Spleen (tissue), 11 donors: ENCODE data around the gene UBE2U. TPM values are rescaled to one million over a fixed set of nuclear protein-coding genes. Genes with fewer than 3 reads are reported as not detected.

Source experiments
- DNase-seq: peaks from one replicate; pipeline ENCODE4 v3.0.0-alpha.2; 2020
- H3K27ac ChIP-seq, 8 donors: fragments of 200-600 bp; sonication (generic) in 7 of 8; 1 replicate in 4 of 8; 2 replicates in 4 of 8; pipeline versions ENCODE4 v1.5.0 to v1.8.0; 2016 to 2021; ENCODE audit warnings: inconsistent platforms in 4 of 8, mild to moderate bottlenecking in 4 of 8, moderate library complexity in 1 of 8
- H3K27me3 ChIP-seq, 7 donors: fragments of 200-600 bp; sonication (generic) in 6 of 7; replicated peaks in 1 of 7; 1 replicate in 4 of 7; 2 replicates in 3 of 7; pipeline versions ENCODE4 v1.5.0 to v1.8.0; 2016 to 2021; ENCODE audit warnings: inconsistent platforms in 3 of 7, mild to moderate bottlenecking in 1 of 7
- H3K36me3 ChIP-seq, 6 donors: fragments of 200-600 bp; sonication (generic) in 5 of 6; 1 replicate in 4 of 6; 2 replicates in 2 of 6; pipeline versions ENCODE4 v1.5.0 to v1.8.0; 2016 to 2021; ENCODE audit warnings: inconsistent platforms in 2 of 6
- H3K4me1 ChIP-seq, 6 donors: fragments of 200-600 bp; sonication (generic) in 5 of 6; 1 replicate in 3 of 6; 2 replicates in 3 of 6; pipeline versions ENCODE4 v1.5.0 to v1.8.0; 2016 to 2021; ENCODE audit warnings: inconsistent platforms in 3 of 6
- H3K4me3 ChIP-seq, 8 donors: fragments of 200-600 bp; sonication (generic) in 7 of 8; 1 replicate in 4 of 8; 2 replicates in 4 of 8; pipeline versions ENCODE4 v1.5.0 to v1.8.0; 2016 to 2021; ENCODE audit warnings: inconsistent platforms in 4 of 8, mild to moderate bottlenecking in 4 of 8, moderate library complexity in 2 of 8
- H3K9me3 ChIP-seq, 8 donors: fragments of 200-600 bp; sonication (generic) in 7 of 8; 1 replicate in 4 of 8; 2 replicates in 4 of 8; pipeline versions ENCODE4 v1.5.0 to v1.8.0; 2016 to 2021; ENCODE audit warnings: inconsistent platforms in 4 of 8
- CTCF ChIP-seq, 11 experiments: fragments of 200-600 bp in 7 of 11; fragments of 450-650 bp in 4 of 11; sonication (generic) in 4 of 11; IDR thresholded peaks in 8 of 11; conservative IDR thresholded peaks in 3 of 11; 1 replicate in 7 of 11; 2 replicates in 4 of 11; pipeline versions ENCODE4 v1.4.0 to v1.8.0; 2016 to 2021; ENCODE audit warnings: antibody characterized with exemption in 11 of 11, inconsistent platforms in 4 of 11, mild to moderate bottlenecking in 1 of 11
- POLR2A ChIP-seq, 3 donors: fragments of 450-650 bp; IDR thresholded peaks; one replicate each; pipeline ENCODE4 v1.5.1; 2017; ENCODE audit warnings: antibody characterized with exemption in 3 of 3, mild to moderate bottlenecking in 1 of 3
- POLR2AphosphoS5 ChIP-seq, 3 donors: sonication (generic); formaldehyde crosslinking; IDR thresholded peaks; one replicate each; pipeline ENCODE4 v1.5.1; 2017; ENCODE audit warnings: antibody characterized with exemption in 3 of 3
- WGBS, 5 donors: extraction: QIAGEN DNeasy Blood & Tissue Kit in 3 of 5; methylation state at CpG; one replicate each; pipeline versions ENCODE4 v1.1.5 to v1.1.7; 2013 to 2018; 5-methylcytosine and 5-hydroxymethylcytosine counted together
- intact Hi-C: fragments of 100-400 bp; cut with DNase I; formaldehyde crosslinking; loops from one replicate; pipeline ENCODE4 v1.15.0; 2023; ENCODE audit warnings: low total_unique reads
- polyA plus RNA-seq, 3 donors: library from polyadenylated mRNA; stranded (reverse); fragments of 200-250 nt; gene quantifications; one replicate each; pipeline ENCODE4 v1.2.1, GENCODE V29; 2013
- total RNA-seq, 7 donors: library from RNA; depleted of rRNA in 3 of 7; stranded (reverse); fragments of >200 nt in 3 of 7; fragmentation: NEBNext Ultra II Directional in 4 of 7; extraction: Animal tissue kit (Norgen Biotek cat#: 25700) in 4 of 7; gene quantifications; one replicate each; pipeline versions ENCODE4 v1.1.0 to v1.2.1, GENCODE V29; 2016 to 2021
- donor health status: healthy with polysubstance abuse.
- donor health status: DM: no; HTN: no; CAD: no; lungs with moderate emphysema.
- donor health status: DM: no; HTN: no; CAD: no.
- donor health status: Bipolar disorder and iron deficiency.
- donor health status: healthy.
- donor health status: DM: no; HTN: no; CAD: no.
- donor health status: DM: yes; HTN: yes; CAD: no.

Gene UBE2U
- total and polyA plus RNA-seq, 10 donors, result not detected

- no peak overlapping the region for H3K4me3 ChIP-seq
- DNase-seq, result no peak
- peaks cover 0 to 12% (median 0%) of the 10 kb centered on the region in 7 donors for H3K27me3 ChIP-seq
- no peaks in the 10 kb centered on the region for H3K4me1 ChIP-seq
- peaks cover 0 to 5% (median 0%) of the 10 kb centered on the region in 8 donors for H3K9me3 ChIP-seq
- H3K36me3 ChIP-seq, result no peaks in the 10 kb centered on the region
- TF ChIP-seq POLR2AphosphoS5 (IDR thresholded peaks at IDR 0.05) (no peak), CTCF (IDR thresholded peaks at IDR 0.05 in 8 of 11, conservative IDR thresholded peaks at IDR 0.05 in 3 of 11) (no peak), POLR2A (IDR thresholded peaks at IDR 0.05) (no peak)
- no peak overlapping the region for H3K27ac ChIP-seq
- intact Hi-C loops, result no loop called here
- WGBS, 5 donors, result 73 to 82% (median 77%) methylated on average over 8 of the region's 8 CpGs
Observed at GRCh38 chr1:64296459-64296858, 93.0 kb downstream of the UBE2U start.

- Histone ChIP-seq H3K27me3 (peaks cover 0 to 5% (median 0%) of the 10 kb centered on the region in 7 donors), H3K36me3 (no peaks in the 10 kb centered on the region), H3K27ac (no peak overlapping the region), H3K4me1 (no peaks in the 10 kb centered on the region), H3K4me3 (no peak overlapping the region), H3K9me3 (no peaks in the 10 kb centered on the region)
- 77 to 89% (median 87%) methylated on average over 3 of the region's 3 CpGs for WGBS, 5 donors
- intact Hi-C loops, result no loop called here
- TF ChIP-seq POLR2AphosphoS5 (IDR thresholded peaks at IDR 0.05), result no peak
- TF ChIP-seq POLR2A (IDR thresholded peaks at IDR 0.05), result no peak
- TF ChIP-seq CTCF (IDR thresholded peaks at IDR 0.05 in 8 of 11, conservative IDR thresholded peaks at IDR 0.05 in 3 of 11), result no peak
- DNase-seq, result no peak
Observed at GRCh38 chr1:64302194-64302593, 98.8 kb downstream of the UBE2U start.

- WGBS, 5 donors, result 79 to 98% (median 91%) methylated on average over 2 of the region's 2 CpGs
- peaks cover 0 to 5% (median 0%) of the 10 kb centered on the region in 7 donors for H3K27me3 ChIP-seq
- no peak overlapping the region for H3K4me3 ChIP-seq
- H3K36me3 ChIP-seq, result no peaks in the 10 kb centered on the region
- no peaks in the 10 kb centered on the region for H3K4me1 ChIP-seq
- H3K9me3 ChIP-seq, result no peaks in the 10 kb centered on the region
- TF ChIP-seq POLR2AphosphoS5 (IDR thresholded peaks at IDR 0.05) (no peak), POLR2A (IDR thresholded peaks at IDR 0.05) (no peak), CTCF (IDR thresholded peaks at IDR 0.05 in 8 of 11, conservative IDR thresholded peaks at IDR 0.05 in 3 of 11) (no peak)
- H3K27ac ChIP-seq, result no peak overlapping the region
- intact Hi-C loops, result no loop called here
- no peak for DNase-seq
Observed at GRCh38 chr1:64302971-64303370, 99.5 kb downstream of the UBE2U start.

GRCh38 chr1:64304823-64305222, 101.4 kb downstream of the UBE2U start:
- intact Hi-C loops, result no loop called here
- Histone ChIP-seq H3K27me3 (peaks cover 0 to 8% (median 0%) of the 10 kb centered on the region in 7 donors), H3K4me3 (no peak overlapping the region), H3K9me3 (no peaks in the 10 kb centered on the region), H3K4me1 (no peaks in the 10 kb centered on the region), H3K36me3 (no peaks in the 10 kb centered on the region), H3K27ac (no peak overlapping the region)
- DNase-seq, result no peak
- no peak for TF ChIP-seq POLR2AphosphoS5 (IDR thresholded peaks at IDR 0.05)
- TF ChIP-seq CTCF (IDR thresholded peaks at IDR 0.05 in 8 of 11, conservative IDR thresholded peaks at IDR 0.05 in 3 of 11), result no peak
- no peak for TF ChIP-seq POLR2A (IDR thresholded peaks at IDR 0.05)
